NB4 (cell line): ENCODE measurements around the gene DPF3.

ENCODE experiments used
- DNase-seq: peaks from one replicate; pipeline ENCODE4 v3.0.0; 2010; ENCODE audit warnings: low read depth
- H3K4me3 ChIP-seq: one replicate; pipeline ENCODE4 v1.5.1; 2011; ENCODE audit warnings: mild to moderate bottlenecking, low read depth, low read length, moderate library complexity
- CTCF ChIP-seq: IDR thresholded peaks from one replicate; pipeline ENCODE4 v1.5.1; 2012; ENCODE audit warnings: low read depth, low read length
- MYC ChIP-seq: IDR thresholded peaks from 2 replicates; pipeline ENCODE4 v1.6.1; 2011; ENCODE audit warnings: low read depth, low read length
- POLR2A ChIP-seq: IDR thresholded peaks from 2 replicates; pipeline ENCODE4 v1.6.1; 2011; ENCODE audit warnings: mild to moderate bottlenecking; ENCODE audit not compliant: insufficient read length; ENCODE audit errors: extremely low read depth
- TF ChIP-seq, protein P1 (sequence below): IDR thresholded peaks from 2 replicates; pipeline ENCODE4 v1.6.1; 2011; ENCODE audit warnings: low read depth, low read length

The DPF3 gene

GRCh38 chr14:72653026-72653425, 240.9 kb downstream of the DPF3 start:
- no peak for DNase-seq
- TF ChIP-seq CTCF: no peak
- H3K4me3 ChIP-seq: no peak overlapping the region

DNA sequence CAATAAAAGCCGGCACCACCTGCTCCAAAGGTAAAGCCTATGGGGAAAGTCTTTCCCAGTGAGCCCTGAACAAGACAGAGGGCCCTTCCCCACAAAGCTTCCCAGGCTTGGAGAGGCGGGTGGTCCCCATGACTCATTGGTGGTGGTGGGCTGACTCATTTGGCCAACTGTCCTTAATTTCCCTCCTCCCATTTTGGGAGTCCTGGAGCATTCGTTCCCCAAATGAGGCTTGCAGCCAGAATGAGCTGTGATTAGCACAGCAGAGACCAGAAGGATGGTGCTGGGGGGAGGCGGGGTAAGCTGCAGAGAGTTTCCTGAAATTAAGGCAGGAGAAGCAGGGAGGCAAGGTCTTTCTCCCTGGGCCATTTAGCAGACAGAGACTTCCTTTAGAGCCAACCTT, 241.7 kb downstream of the DPF3 start:
- DNase-seq: no peak
- no peak overlapping the region for H3K4me3 ChIP-seq
- TF ChIP-seq MYC (no peak), CTCF (no peak), POLR2A (no peak)
- TF ChIP-seq, protein P1, sequence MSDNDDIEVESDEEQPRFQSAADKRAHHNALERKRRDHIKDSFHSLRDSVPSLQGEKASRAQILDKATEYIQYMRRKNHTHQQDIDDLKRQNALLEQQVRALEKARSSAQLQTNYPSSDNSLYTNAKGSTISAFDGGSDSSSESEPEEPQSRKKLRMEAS: no peak

GRCh38 chr14:72651714-72652113, 242.2 kb downstream of the DPF3 start:
- no peak overlapping the region for H3K4me3 ChIP-seq
- TF ChIP-seq POLR2A (no peak), CTCF (no peak), MYC (no peak)
- TF ChIP-seq, protein P1: no peak
- no peak for DNase-seq

GRCh38 chr14:72651081-72651480, 242.8 kb downstream of the DPF3 start:
- H3K4me3 ChIP-seq: no peak overlapping the region
- TF ChIP-seq, protein P1: no peak
- TF ChIP-seq MYC: no peak
- TF ChIP-seq CTCF: no peak
- no peak for TF ChIP-seq POLR2A
- no peak for DNase-seq

DNA sequence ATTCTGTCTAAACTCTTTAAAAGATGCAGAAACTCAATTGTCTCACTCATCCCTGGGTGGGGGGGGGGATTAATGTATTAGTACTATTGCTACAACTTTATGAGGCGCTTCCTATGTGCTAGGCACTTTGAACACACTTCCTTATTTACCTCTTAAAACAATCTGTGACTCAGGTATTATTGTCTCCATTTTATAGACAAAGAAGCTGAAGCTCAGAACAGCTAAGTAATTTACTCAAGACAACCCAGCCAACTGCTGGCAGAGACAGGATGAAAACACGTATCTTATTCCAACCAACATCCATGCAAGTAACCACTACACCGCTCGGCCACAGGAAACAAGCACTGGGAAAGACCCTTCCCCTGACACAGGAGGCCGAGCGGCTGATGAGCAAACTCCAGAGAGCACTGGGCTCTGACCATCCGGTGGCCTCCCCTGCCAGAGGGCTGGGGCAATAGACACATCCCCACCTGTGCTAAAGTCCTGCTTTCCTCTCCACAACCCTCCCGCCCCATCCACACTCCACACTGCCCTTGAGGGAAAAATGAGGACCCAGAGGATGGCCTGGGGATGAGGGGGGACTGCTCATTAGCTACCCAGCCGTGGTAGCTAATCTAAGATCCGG, 244.2 kb downstream of the DPF3 start:
- no peak for DNase-seq
- TF ChIP-seq POLR2A: no peak
- no peak for TF ChIP-seq MYC
- no peak overlapping the region for H3K4me3 ChIP-seq

DNA sequence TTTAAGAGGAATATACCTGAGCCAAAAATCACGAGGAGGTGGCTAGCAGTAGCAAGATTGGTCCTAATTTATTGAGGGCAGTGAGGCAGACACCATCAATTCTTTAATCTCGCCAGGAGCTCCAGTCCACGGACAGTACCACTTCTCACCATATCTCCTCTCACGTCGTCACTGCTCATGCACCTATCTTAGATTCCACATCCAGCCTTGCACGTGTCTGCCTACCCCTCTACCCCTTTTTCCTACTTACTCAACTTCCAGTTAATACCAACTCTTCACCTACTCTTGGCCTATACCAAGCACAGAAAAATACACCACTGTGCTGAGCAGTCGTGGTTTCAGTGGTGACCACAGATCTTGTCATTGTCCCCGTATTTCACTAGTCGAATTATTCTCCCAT, 246.1 kb downstream of the DPF3 start:
- no peak for DNase-seq
- TF ChIP-seq, protein P1: no peak
- TF ChIP-seq POLR2A (no peak), CTCF (no peak), MYC (no peak)
- H3K4me3 ChIP-seq: no peak overlapping the region
